Measurements from ENCODE around the gene CEP76.

- TF ChIP-seq POLR2A (IDR thresholded peaks at IDR 0.05) (no peak), CTCF (IDR thresholded peaks at IDR 0.05) (no peak)
Measured at GRCh38 chr18:12658426-12659138, 43.9 kb downstream of the CEP76 start.
